ENCODE data around the gene NFYB. TPM values are rescaled to one million over a fixed set of nuclear protein-coding genes. Genes with fewer than 3 reads are reported as not detected.

Gene NFYB
- total RNA-seq, 3 donors from 2014 or later: 51.1 to 59.3 (median 54.2) TPM

DNA sequence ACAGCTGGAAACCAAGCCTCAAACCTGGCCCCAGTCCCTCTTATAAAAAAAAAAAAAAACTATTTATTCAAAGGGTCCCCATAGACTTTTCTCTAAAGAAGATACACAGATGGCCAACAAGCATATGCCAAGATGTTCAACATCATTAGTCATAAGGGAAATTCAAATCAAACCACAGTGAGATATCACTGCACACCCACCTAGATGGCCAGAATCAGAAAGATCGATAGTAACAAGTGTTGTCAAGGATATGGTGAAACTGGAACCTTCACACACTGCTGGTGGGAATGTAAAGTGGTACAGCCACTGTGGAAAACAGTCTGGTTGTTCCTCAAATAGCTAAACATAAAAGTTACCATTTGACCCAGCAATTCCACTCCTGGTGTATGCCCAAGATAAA is 5.9 kb upstream of the NFYB start:
- Histone ChIP-seq H3K4me1 (no peaks in the 10 kb centered on the region), H3K9me3 (no peaks in the 10 kb centered on the region), H3K36me3 (no peaks in the 10 kb centered on the region), H3K4me3 (no peak overlapping the region), H3K27me3 (no peaks in the 10 kb centered on the region), H3K27ac (no peak overlapping the region)
- DNase-seq (ENCODE audit: low spot score in 2 of 2): no peak
- TF ChIP-seq POLR2AphosphoS5 (IDR thresholded peaks at IDR 0.05) (no peak), POLR2A (IDR thresholded peaks at IDR 0.05) (no peak)
- TF ChIP-seq, protein P1, sequence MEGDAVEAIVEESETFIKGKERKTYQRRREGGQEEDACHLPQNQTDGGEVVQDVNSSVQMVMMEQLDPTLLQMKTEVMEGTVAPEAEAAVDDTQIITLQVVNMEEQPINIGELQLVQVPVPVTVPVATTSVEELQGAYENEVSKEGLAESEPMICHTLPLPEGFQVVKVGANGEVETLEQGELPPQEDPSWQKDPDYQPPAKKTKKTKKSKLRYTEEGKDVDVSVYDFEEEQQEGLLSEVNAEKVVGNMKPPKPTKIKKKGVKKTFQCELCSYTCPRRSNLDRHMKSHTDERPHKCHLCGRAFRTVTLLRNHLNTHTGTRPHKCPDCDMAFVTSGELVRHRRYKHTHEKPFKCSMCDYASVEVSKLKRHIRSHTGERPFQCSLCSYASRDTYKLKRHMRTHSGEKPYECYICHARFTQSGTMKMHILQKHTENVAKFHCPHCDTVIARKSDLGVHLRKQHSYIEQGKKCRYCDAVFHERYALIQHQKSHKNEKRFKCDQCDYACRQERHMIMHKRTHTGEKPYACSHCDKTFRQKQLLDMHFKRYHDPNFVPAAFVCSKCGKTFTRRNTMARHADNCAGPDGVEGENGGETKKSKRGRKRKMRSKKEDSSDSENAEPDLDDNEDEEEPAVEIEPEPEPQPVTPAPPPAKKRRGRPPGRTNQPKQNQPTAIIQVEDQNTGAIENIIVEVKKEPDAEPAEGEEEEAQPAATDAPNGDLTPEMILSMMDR (IDR thresholded peaks at IDR 0.05): no peak
- intact Hi-C loops (cut with DNase I; ENCODE audit: low total_unique reads): no loop called here

DNA sequence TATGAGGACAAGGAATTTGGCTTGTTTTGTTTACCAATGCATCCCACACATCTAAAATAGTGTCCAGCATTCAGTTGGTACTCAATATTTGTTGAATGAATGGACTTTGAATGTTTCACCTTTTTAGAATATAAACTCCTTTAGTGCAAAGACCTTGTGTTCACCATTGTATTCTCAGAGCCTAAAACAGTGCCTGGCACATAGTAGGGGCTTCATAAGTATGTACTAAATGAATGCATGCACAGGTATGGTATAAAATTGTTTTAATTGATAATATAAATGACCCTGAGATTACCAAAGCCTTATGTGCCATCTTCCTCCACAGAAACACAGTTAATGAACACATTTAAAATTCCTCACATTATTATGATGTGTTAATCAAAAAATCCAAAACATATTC is 5.0 kb upstream of the NFYB start:
- no peak for DNase-seq (ENCODE audit: low spot score in 2 of 2)
- Histone ChIP-seq H3K27ac (no peak overlapping the region), H3K9me3 (no peaks in the 10 kb centered on the region), H3K4me1 (peaks cover 0 to 4% of the 10 kb centered on the region in 2 donors), H3K36me3 (no peaks in the 10 kb centered on the region), H3K4me3 (no peak overlapping the region), H3K27me3 (no peaks in the 10 kb centered on the region)
- intact Hi-C loops (cut with DNase I; ENCODE audit: low total_unique reads): no loop called here
- no peak for TF ChIP-seq POLR2A (IDR thresholded peaks at IDR 0.05)
- TF ChIP-seq, protein P1 (IDR thresholded peaks at IDR 0.05): no peak
- no peak for TF ChIP-seq POLR2AphosphoS5 (IDR thresholded peaks at IDR 0.05)

DNA sequence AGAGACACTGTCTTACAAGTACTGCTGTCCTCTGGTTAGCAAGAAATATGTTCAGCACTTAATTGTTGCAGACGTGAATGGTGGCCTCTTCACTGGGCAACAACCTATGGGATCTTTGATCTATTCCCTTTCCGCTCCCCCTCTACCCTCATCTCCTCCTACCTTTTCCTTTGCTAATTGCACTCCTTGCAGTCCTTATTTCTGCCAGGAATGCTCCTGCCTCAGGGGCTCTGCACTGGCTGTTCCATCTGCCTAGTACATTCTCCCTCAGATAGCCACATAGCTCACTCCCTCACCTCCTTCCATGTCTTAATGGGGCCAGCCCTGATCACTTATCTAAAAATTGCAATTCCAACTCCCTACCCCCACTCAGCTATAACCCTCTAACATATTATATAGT is 4.5 kb upstream of the NFYB start:
- Histone ChIP-seq H3K27ac (no peak overlapping the region), H3K4me3 (no peak overlapping the region), H3K9me3 (no peaks in the 10 kb centered on the region), H3K27me3 (no peaks in the 10 kb centered on the region), H3K4me1 (peaks cover 0 to 4% of the 10 kb centered on the region in 2 donors), H3K36me3 (no peaks in the 10 kb centered on the region)
- DNase-seq (ENCODE audit: low spot score in 2 of 2): no peak
- TF ChIP-seq POLR2AphosphoS5 (IDR thresholded peaks at IDR 0.05) (no peak), POLR2A (IDR thresholded peaks at IDR 0.05) (no peak)
- TF ChIP-seq, protein P1 (IDR thresholded peaks at IDR 0.05): no peak
- intact Hi-C loops (cut with DNase I; ENCODE audit: low total_unique reads): no loop called here

DNA sequence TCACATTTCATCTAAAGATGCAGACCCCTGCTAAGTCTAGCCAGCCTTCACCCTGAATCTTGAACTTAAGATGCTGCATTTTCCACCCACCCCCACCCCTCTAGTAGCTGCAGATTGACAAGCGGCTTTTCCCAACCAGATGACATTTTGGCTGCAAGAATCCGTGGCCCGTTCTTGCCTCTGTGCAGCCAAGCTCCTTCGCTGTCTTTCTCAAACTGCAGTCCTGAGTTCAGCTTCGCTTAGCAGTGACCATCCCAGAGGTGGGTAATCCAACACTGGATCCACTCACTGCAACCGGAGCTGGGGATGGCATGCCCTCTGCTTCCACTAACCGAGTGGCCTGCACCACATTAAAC is 765 bp upstream of the NFYB start:
- DNase-seq (ENCODE audit: low spot score in 2 of 2): no peak
- peaks cover 3 to 4% of the 10 kb centered on the region in 2 donors for H3K4me1 ChIP-seq
- no peaks in the 10 kb centered on the region for H3K36me3 ChIP-seq
- no peaks in the 10 kb centered on the region for H3K9me3 ChIP-seq
- peak overlapping the region; percentile 38 to 92 (median 51) for H3K4me3 ChIP-seq
- TF ChIP-seq POLR2A (IDR thresholded peaks at IDR 0.05): no peak
- no peak for TF ChIP-seq POLR2AphosphoS5 (IDR thresholded peaks at IDR 0.05)
- TF ChIP-seq, protein P1 (IDR thresholded peaks at IDR 0.05): no peak
- H3K27ac ChIP-seq: peak overlapping the region; percentile 84 to 99
- intact Hi-C loops (cut with DNase I; ENCODE audit: low total_unique reads): no loop called here
- H3K27me3 ChIP-seq: no peaks in the 10 kb centered on the region

DNA sequence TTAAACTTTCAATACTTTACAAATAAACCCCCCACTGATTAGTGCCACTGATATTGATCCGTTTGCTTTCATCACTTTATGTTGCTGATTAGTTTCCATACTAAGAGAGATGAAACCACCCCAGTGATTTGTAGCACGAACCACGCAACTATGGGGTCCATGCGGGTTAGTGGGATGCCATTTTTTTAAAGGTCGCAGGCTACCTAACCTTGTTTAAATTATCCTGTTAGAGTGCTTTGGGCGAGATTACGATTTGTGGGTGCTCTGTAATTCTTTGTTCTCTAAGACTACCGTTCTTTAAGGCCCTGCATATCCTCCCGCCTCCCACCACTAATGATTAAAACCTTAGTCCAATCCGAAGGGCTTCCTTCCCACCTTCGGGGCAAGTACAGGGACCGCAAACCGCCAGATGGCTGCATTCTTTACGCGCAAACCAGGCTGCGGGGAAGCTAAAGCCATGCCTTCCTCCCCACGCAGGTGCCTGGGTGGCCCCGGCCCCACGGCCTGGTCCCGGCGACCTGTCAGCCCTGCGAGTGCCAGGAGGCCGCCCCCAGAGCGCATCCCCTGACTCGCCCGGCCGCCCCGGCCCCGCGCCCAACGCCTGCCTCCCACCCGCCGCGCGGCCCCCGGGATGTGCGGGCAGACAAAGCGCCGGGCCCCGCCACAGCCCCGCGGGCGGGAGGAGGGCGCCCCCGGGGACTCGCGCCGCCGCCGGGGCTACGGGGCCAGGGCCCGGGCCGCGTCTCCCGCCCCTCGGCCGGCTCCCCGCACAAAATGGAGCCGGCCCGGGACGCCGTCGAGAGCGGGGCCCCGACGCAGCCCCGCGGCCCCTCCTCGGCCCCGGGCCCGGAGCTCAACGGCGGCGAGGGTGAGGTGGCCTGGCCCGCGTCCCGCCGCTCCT is 759 bp downstream of the NFYB start:
- Histone ChIP-seq H3K4me3 (peak overlapping the region; percentile 74 to 92 (median 80)), H3K27me3 (no peaks in the 10 kb centered on the region), H3K27ac (peak overlapping the region; percentile 85 to 99), H3K9me3 (no peaks in the 10 kb centered on the region), H3K36me3 (no peaks in the 10 kb centered on the region), H3K4me1 (peaks cover 3 to 4% of the 10 kb centered on the region in 2 donors)
- peak in 1 of 2 donors; percentile 26 for DNase-seq (ENCODE audit: low spot score in 2 of 2)
- TF ChIP-seq, protein P1 (IDR thresholded peaks at IDR 0.05): no peak
- peak in 1 of 3 donors; percentile 32 for TF ChIP-seq POLR2AphosphoS5 (IDR thresholded peaks at IDR 0.05)
- intact Hi-C loops (cut with DNase I; ENCODE audit: low total_unique reads): no loop called here
